SK-N-SH treated with all-trans-retinoic acid at 6 μM for 48 hours (cell line): Measurements from ENCODE around the gene WDR48.

Source experiments
- ATAC-seq: fragments of 200-7000 bp; cut with Tn5 transposase; 3 replicates; pipeline ENCODE4 v1.9.1; 2020; ENCODE audit warnings: mild to moderate bottlenecking, moderate library complexity
- ARNTL ChIP-seq: fragments of 450-650 bp; formaldehyde crosslinking; IDR thresholded peaks from 2 replicates; pipeline ENCODE4 v1.5.0; 2020; ENCODE audit warnings: low read depth, mild to moderate bottlenecking, moderate library complexity, borderline replicate concordance
- BACH2 ChIP-seq: fragments of 250-450 bp; sonication (Bioruptor Pico); IDR thresholded peaks from 2 replicates; pipeline ENCODE4 v1.9.0; 2021; ENCODE audit warnings: mild to moderate bottlenecking, borderline replicate concordance
- CREB5 ChIP-seq: fragments of 250-450 bp; sonication (Bioruptor Pico); IDR thresholded peaks from 2 replicates; pipeline ENCODE4 v1.5.1; 2020; ENCODE audit warnings: low read depth, mild to moderate bottlenecking, moderate library complexity
- CSDC2 ChIP-seq: fragments of 250-450 bp; sonication (Bioruptor Pico); IDR thresholded peaks from 2 replicates; pipeline ENCODE4 v1.5.0; 2020; ENCODE audit warnings: mild to moderate bottlenecking, moderate library complexity
- CSRNP3 ChIP-seq: fragments of 250-450 bp; sonication (Bioruptor Pico); IDR thresholded peaks from 2 replicates; pipeline ENCODE4 v1.5.1; 2021; ENCODE audit warnings: mild to moderate bottlenecking, moderate library complexity
- ESRRG ChIP-seq: fragments of 250-450 bp; sonication (Bioruptor Pico); IDR thresholded peaks from 2 replicates; pipeline ENCODE4 v1.6.1; 2021; ENCODE audit warnings: mild to moderate bottlenecking
- GLIS3 ChIP-seq: fragments of 250-450 bp; sonication (Bioruptor Pico); IDR thresholded peaks from 2 replicates; pipeline ENCODE4 v1.5.0; 2020; ENCODE audit warnings: mild to moderate bottlenecking, moderate library complexity
- ISL1 ChIP-seq: fragments of 250-450 bp; sonication (Bioruptor Pico); IDR thresholded peaks from 2 replicates; pipeline ENCODE4 v2.1.2; 2022; ENCODE audit warnings: mild to moderate bottlenecking, moderate library complexity
- OSR1 ChIP-seq: fragments of 250-450 bp; sonication (Bioruptor Pico); IDR thresholded peaks from 2 replicates; pipeline ENCODE4 v1.8.0; 2022; ENCODE audit warnings: moderate library complexity, mild to moderate bottlenecking, inconsistent platforms
- POU6F1 ChIP-seq: fragments of 250-450 bp; sonication (Bioruptor Pico); IDR thresholded peaks from 2 replicates; pipeline ENCODE4 v1.8.0; 2021; ENCODE audit warnings: low read depth, mild to moderate bottlenecking, moderate library complexity, borderline replicate concordance
- PPARA ChIP-seq: fragments of 250-450 bp; sonication (Bioruptor Pico); IDR thresholded peaks from 2 replicates; pipeline ENCODE4 v1.5.0; 2020; ENCODE audit warnings: mild to moderate bottlenecking, borderline replicate concordance
- RARB ChIP-seq: fragments of 250-450 bp; sonication (Bioruptor Pico); IDR thresholded peaks from 2 replicates; pipeline ENCODE4 v1.8.0; 2021; ENCODE audit warnings: mild to moderate bottlenecking, moderate library complexity
- SNAI2 ChIP-seq: fragments of 250-450 bp; sonication (Bioruptor Pico); IDR thresholded peaks from 2 replicates; pipeline ENCODE4 v1.5.0; 2020; ENCODE audit warnings: mild to moderate bottlenecking, moderate library complexity
- TCF4 ChIP-seq: fragments of 250-450 bp; sonication (Bioruptor Pico); IDR thresholded peaks from 2 replicates; pipeline ENCODE4 v1.8.0; 2021; ENCODE audit warnings: mild to moderate bottlenecking, moderate library complexity, borderline replicate concordance
- TOX ChIP-seq: fragments of 250-450 bp; sonication (Bioruptor Pico); IDR thresholded peaks from 2 replicates; pipeline ENCODE4 v1.8.0; 2021; ENCODE audit warnings: mild to moderate bottlenecking, moderate library complexity, borderline replicate concordance
- TSHZ2 ChIP-seq: fragments of 250-450 bp; sonication (Bioruptor Pico); IDR thresholded peaks from 2 replicates; pipeline ENCODE4 v1.5.0; 2020; ENCODE audit warnings: mild to moderate bottlenecking, moderate library complexity
- ZC3H10 ChIP-seq: fragments of 250-450 bp; sonication (Bioruptor Pico); IDR thresholded peaks from 2 replicates; pipeline ENCODE4 v1.5.1; 2021; ENCODE audit warnings: mild to moderate bottlenecking, moderate library complexity
- ZFP3 ChIP-seq: fragments of 250-450 bp; sonication (Bioruptor Pico); IDR thresholded peaks from 2 replicates; pipeline ENCODE4 v1.5.0; 2020; ENCODE audit warnings: mild to moderate bottlenecking, moderate library complexity
- ZFP30 ChIP-seq: fragments of 450-650 bp; formaldehyde crosslinking; IDR thresholded peaks from 2 replicates; pipeline ENCODE4 v1.5.0; 2022; ENCODE audit warnings: mild to moderate bottlenecking, moderate library complexity
- ZNF565 ChIP-seq: fragments of 450-650 bp; formaldehyde crosslinking; conservative IDR thresholded peaks from 2 replicates; pipeline ENCODE4 v1.5.0; 2020; ENCODE audit warnings: low read depth, mild to moderate bottlenecking, moderate library complexity
- ZNF70 ChIP-seq: fragments of 450-650 bp; formaldehyde crosslinking; IDR thresholded peaks from 2 replicates; pipeline ENCODE4 v1.5.0; 2020; ENCODE audit warnings: mild to moderate bottlenecking, moderate library complexity

Gene WDR48

GRCh38 chr3:39095778-39096177 lies 44.0 kb downstream of the WDR48 start (continued):
- no peak for TF ChIP-seq CREB5 (CRISPR knock-in tag)
- TF ChIP-seq ARNTL, result no peak

- no peak for TF ChIP-seq TCF4 (CRISPR knock-in tag)
- no peak for TF ChIP-seq ZFP30 (CRISPR knock-in tag)
- TF ChIP-seq ZNF565, result no peak
- TF ChIP-seq, all 23 proteins: peak for 0
- ATAC-seq, result no peak
Observed at GRCh38 chr3:39096775-39097174, 45.0 kb downstream of the WDR48 start.

- no peak for TF ChIP-seq ESRRG (CRISPR knock-in tag)
- no peak for TF ChIP-seq POU6F1
- TF ChIP-seq TSHZ2 (CRISPR knock-in tag), result no peak
- no peak for TF ChIP-seq ZNF70 (CRISPR knock-in tag)
- no peak for TF ChIP-seq RARB (CRISPR knock-in tag)
- TF ChIP-seq ZNF565, result no peak
- no peak for TF ChIP-seq ZFP3 (CRISPR knock-in tag)
- TF ChIP-seq ISL1, result no peak
- TF ChIP-seq TCF4 (CRISPR knock-in tag), result no peak
- TF ChIP-seq PPARA, result no peak
- no peak for TF ChIP-seq BACH2 (CRISPR knock-in tag)
- TF ChIP-seq GLIS3 (CRISPR knock-in tag), result no peak
- no peak for TF ChIP-seq CSDC2 (CRISPR knock-in tag)
- TF ChIP-seq OSR1 (CRISPR knock-in tag), result no peak
- TF ChIP-seq CSRNP3, result no peak
- TF ChIP-seq SNAI2, result no peak
- TF ChIP-seq ZC3H10 (CRISPR knock-in tag), result no peak
- TF ChIP-seq, all 23 proteins: peak for 0
- ATAC-seq, result no peak
Observed at GRCh38 chr3:39097716-39098472, 46.1 kb downstream of the WDR48 start.

GRCh38 chr3:39098473-39099000 lies 46.7 kb downstream of the WDR48 start:
- ATAC-seq, result no peak
- TF ChIP-seq TSHZ2 (CRISPR knock-in tag) (no peak), POU6F1 (no peak), ISL1 (no peak), OSR1 (CRISPR knock-in tag) (no peak), BACH2 (CRISPR knock-in tag) (no peak), ZNF70 (CRISPR knock-in tag) (no peak), ZNF565 (no peak), ZFP3 (CRISPR knock-in tag) (no peak), TOX (CRISPR knock-in tag) (no peak), CSDC2 (CRISPR knock-in tag) (no peak), ESRRG (CRISPR knock-in tag) (no peak), RARB (CRISPR knock-in tag) (no peak), ZFP30 (CRISPR knock-in tag) (no peak), GLIS3 (CRISPR knock-in tag) (no peak)
